Ovary (tissue), 3 donors: Measurements from ENCODE around the gene TESK2.

Experiments used
- EP300 ChIP-seq: sonication (generic); formaldehyde crosslinking; IDR thresholded peaks from one replicate; pipeline ENCODE4 v1.6.1; 2017; ENCODE audit warnings: antibody characterized with exemption
- POLR2A ChIP-seq: fragments of 450-650 bp; IDR thresholded peaks from one replicate; pipeline ENCODE4 v1.6.1; 2017; ENCODE audit warnings: antibody characterized with exemption, mild to moderate bottlenecking, moderate library complexity
- TF ChIP-seq, protein P1 (sequence below), 3 donors: fragments of 450-650 bp in 2 of 3; fragments of 200-600 bp in 1 of 3; IDR thresholded peaks; one replicate each; pipeline versions ENCODE4 v1.5.1 to v1.8.0; 2016 to 2022; ENCODE audit warnings: antibody characterized with exemption in 3 of 3, mild to moderate bottlenecking in 1 of 3
- donor health status: DM: no; HTN: no; CAD: no.

DNA sequence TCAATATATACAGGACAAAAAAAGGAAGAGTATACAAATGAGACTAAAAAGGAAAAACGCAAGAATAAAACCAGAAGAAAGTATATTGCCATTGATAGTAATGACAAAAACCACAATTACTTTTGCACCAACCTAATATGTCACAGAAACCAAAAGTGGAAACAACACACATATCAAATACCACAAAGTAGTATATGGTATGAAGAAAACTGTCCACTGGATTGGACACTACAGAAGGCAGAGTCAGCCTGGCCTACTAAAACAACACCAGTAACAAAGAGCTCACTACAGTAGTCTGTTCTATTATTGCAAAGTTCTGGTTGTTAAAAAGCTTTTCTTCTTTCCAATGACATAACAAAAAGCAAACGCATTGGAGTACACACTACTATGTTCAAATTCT is 17.7 kb downstream of the TESK2 start:
- TF ChIP-seq EP300 (no peak), POLR2A (no peak)
- TF ChIP-seq, protein P1, sequence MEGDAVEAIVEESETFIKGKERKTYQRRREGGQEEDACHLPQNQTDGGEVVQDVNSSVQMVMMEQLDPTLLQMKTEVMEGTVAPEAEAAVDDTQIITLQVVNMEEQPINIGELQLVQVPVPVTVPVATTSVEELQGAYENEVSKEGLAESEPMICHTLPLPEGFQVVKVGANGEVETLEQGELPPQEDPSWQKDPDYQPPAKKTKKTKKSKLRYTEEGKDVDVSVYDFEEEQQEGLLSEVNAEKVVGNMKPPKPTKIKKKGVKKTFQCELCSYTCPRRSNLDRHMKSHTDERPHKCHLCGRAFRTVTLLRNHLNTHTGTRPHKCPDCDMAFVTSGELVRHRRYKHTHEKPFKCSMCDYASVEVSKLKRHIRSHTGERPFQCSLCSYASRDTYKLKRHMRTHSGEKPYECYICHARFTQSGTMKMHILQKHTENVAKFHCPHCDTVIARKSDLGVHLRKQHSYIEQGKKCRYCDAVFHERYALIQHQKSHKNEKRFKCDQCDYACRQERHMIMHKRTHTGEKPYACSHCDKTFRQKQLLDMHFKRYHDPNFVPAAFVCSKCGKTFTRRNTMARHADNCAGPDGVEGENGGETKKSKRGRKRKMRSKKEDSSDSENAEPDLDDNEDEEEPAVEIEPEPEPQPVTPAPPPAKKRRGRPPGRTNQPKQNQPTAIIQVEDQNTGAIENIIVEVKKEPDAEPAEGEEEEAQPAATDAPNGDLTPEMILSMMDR (IDR thresholded peaks at IDR 0.05): no peak
